SK-N-SH treated with all-trans-retinoic acid at 6 μM for 48 hours (cell line): Measurements from ENCODE around the gene PVALB.

ENCODE experiments used
- ESRRG ChIP-seq: fragments of 250-450 bp; sonication (Bioruptor Pico); IDR thresholded peaks from 2 replicates; pipeline ENCODE4 v1.6.1; 2021; ENCODE audit warnings: mild to moderate bottlenecking
- OSR1 ChIP-seq: fragments of 250-450 bp; sonication (Bioruptor Pico); IDR thresholded peaks from 2 replicates; pipeline ENCODE4 v1.8.0; 2022; ENCODE audit warnings: moderate library complexity, mild to moderate bottlenecking, inconsistent platforms
- PPARA ChIP-seq: fragments of 250-450 bp; sonication (Bioruptor Pico); IDR thresholded peaks from 2 replicates; pipeline ENCODE4 v1.5.0; 2020; ENCODE audit warnings: mild to moderate bottlenecking, borderline replicate concordance
- ZC3H10 ChIP-seq: fragments of 250-450 bp; sonication (Bioruptor Pico); IDR thresholded peaks from 2 replicates; pipeline ENCODE4 v1.5.1; 2021; ENCODE audit warnings: mild to moderate bottlenecking, moderate library complexity
- TF ChIP-seq, protein P1 (sequence below): fragments of 250-450 bp; sonication (Bioruptor Pico); IDR thresholded peaks from 2 replicates; pipeline ENCODE4 v1.8.0; 2020; ENCODE audit warnings: mild to moderate bottlenecking, moderate library complexity, borderline replicate concordance
- TF ChIP-seq, protein P2 (sequence below): fragments of 250-450 bp; sonication (Bioruptor Pico); IDR thresholded peaks from 2 replicates; pipeline ENCODE4 v1.8.0; 2021; ENCODE audit warnings: low read depth, mild to moderate bottlenecking, moderate library complexity, borderline replicate concordance

DNA sequence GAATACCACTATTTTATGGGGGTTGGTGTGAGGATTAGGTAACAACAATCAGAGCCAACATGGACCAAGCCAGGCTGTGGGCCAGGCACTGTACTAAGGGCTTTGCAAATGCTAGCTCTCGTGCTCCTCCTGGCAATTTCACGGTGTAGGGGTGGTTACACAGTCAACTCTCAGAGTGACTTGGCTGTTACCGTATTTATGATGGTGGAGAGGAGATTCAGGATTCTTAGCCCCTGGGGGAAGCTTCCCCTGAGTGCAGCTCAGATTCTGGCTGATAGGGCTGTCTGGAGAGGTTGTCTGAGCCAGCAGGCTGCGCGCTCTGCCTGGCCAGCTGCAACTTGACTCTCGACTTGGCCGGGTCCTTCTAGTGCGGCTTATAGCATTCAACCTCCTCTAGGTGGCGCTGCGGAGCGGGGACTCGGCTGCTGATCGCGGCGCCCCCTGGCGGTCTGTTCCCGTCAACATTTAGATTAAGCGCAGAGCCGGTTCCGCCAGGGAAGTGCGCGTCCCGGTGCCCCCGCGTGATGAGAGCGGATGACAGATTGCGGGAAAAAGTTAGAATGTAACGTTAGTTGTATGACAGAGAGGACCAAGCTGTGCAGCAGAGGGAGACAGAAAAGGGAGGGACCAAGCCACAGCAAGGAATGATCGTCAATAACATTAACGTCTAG lies 39.4 kb upstream of the PVALB start:
- TF ChIP-seq, protein P1, sequence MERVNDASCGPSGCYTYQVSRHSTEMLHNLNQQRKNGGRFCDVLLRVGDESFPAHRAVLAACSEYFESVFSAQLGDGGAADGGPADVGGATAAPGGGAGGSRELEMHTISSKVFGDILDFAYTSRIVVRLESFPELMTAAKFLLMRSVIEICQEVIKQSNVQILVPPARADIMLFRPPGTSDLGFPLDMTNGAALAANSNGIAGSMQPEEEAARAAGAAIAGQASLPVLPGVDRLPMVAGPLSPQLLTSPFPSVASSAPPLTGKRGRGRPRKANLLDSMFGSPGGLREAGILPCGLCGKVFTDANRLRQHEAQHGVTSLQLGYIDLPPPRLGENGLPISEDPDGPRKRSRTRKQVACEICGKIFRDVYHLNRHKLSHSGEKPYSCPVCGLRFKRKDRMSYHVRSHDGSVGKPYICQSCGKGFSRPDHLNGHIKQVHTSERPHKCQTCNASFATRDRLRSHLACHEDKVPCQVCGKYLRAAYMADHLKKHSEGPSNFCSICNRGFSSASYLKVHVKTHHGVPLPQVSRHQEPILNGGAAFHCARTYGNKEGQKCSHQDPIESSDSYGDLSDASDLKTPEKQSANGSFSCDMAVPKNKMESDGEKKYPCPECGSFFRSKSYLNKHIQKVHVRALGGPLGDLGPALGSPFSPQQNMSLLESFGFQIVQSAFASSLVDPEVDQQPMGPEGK: no peak
- TF ChIP-seq OSR1 (no peak), ESRRG (CRISPR knock-in tag) (no peak), PPARA (CRISPR knock-in tag) (no peak), ZC3H10 (CRISPR knock-in tag) (no peak)
- TF ChIP-seq, protein P2, sequence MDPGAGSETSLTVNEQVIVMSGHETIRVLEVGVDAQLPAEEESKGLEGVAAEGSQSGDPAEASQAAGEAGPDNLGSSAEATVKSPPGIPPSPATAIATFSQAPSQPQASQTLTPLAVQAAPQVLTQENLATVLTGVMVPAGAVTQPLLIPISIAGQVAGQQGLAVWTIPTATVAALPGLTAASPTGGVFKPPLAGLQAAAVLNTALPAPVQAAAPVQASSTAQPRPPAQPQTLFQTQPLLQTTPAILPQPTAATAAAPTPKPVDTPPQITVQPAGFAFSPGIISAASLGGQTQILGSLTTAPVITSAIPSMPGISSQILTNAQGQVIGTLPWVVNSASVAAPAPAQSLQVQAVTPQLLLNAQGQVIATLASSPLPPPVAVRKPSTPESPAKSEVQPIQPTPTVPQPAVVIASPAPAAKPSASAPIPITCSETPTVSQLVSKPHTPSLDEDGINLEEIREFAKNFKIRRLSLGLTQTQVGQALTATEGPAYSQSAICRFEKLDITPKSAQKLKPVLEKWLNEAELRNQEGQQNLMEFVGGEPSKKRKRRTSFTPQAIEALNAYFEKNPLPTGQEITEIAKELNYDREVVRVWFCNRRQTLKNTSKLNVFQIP (CRISPR knock-in tag): no peak
